Endodermal cell (in vitro differentiated cells): ENCODE results near the gene ADAMTS16. TPM values are rescaled to one million over a fixed set of nuclear protein-coding genes. Genes with fewer than 3 reads are reported as not detected.

ENCODE experiments used
- DNase-seq: peaks from one replicate; pipeline ENCODE4 v3.0.0-alpha.2; 2017
- H3K27ac ChIP-seq: 2 replicates; pipeline ENCODE4 v1.5.1; 2013; ENCODE audit warnings: mild to moderate bottlenecking, low read depth, low read length, moderate library complexity
- H3K27me3 ChIP-seq: 2 replicates; pipeline ENCODE4 v1.6.1; 2013; ENCODE audit warnings: mild to moderate bottlenecking, low read length, moderate library complexity; ENCODE audit not compliant: insufficient read depth, control insufficient read depth, poor library complexity, severe bottlenecking
- H3K36me3 ChIP-seq: 2 replicates; pipeline ENCODE4 v1.7.0; 2013; ENCODE audit warnings: mild to moderate bottlenecking, low read length, moderate library complexity; ENCODE audit not compliant: control insufficient read depth, insufficient read depth
- H3K4me1 ChIP-seq: one replicate; pipeline ENCODE4 v1.7.0; 2013; ENCODE audit warnings: low read length; ENCODE audit not compliant: control insufficient read depth, insufficient read depth
- H3K4me3 ChIP-seq: 2 replicates; pipeline ENCODE4 v1.5.1; 2013; ENCODE audit warnings: mild to moderate bottlenecking, low read length, moderate library complexity
- H3K9ac ChIP-seq: 2 replicates; pipeline ENCODE4 v1.6.1; 2013; ENCODE audit warnings: mild to moderate bottlenecking, low read length, moderate library complexity; ENCODE audit not compliant: poor library complexity, severe bottlenecking; ENCODE audit errors: extremely low read depth
- H3K9me3 ChIP-seq: 2 replicates; pipeline ENCODE4 v1.6.1; 2013; ENCODE audit warnings: mild to moderate bottlenecking, low read length, moderate library complexity; ENCODE audit not compliant: control insufficient read depth
- H3K27ac Mint-ChIP-seq: 2 replicates; pipeline ENCODE4 v1.8.0; 2020; ENCODE audit warnings: mixed read lengths
- H3K27me3 Mint-ChIP-seq: 2 replicates; pipeline ENCODE4 v1.8.0; 2021; ENCODE audit warnings: mild to moderate bottlenecking, mixed read lengths; ENCODE audit not compliant: insufficient read depth
- H3K36me3 Mint-ChIP-seq: 2 replicates; pipeline ENCODE4 v1.8.0; 2020; ENCODE audit warnings: low read depth, mixed read lengths
- H3K4me1 Mint-ChIP-seq: 2 replicates; pipeline ENCODE4 v1.8.0; 2020; ENCODE audit warnings: mixed read lengths
- H3K4me3 Mint-ChIP-seq: 2 replicates; pipeline ENCODE4 v1.8.0; 2020; ENCODE audit warnings: mild to moderate bottlenecking, moderate library complexity, mixed read lengths
- H3K9me3 Mint-ChIP-seq: 2 replicates; pipeline ENCODE4 v1.8.0; 2020; ENCODE audit warnings: mild to moderate bottlenecking, mixed read lengths
- WGBS, 2 experiments: methylation state at CpG; one replicate each; pipeline versions ENCODE4 v1.1.5 to v1.1.7; 2013; ENCODE audit warnings: missing lambda C conversion rate in 2 of 2, mixed read lengths in 1 of 2; ENCODE audit not compliant: insufficient coverage in 1 of 2, insufficient read length in 1 of 2; 5-methylcytosine and 5-hydroxymethylcytosine counted together
- total RNA-seq, 2 donors: library from RNA; stranded (reverse); fragmentation: NEBNext Ultra II Directional in 1 of 2; extraction: Animal tissue kit (Norgen Biotek cat#: 25700) in 1 of 2; gene quantifications; 2 replicates in 1 of 2; 3 replicates in 1 of 2; pipeline ENCODE4 v1.2.1, GENCODE V29; 2021
- TF ChIP-seq, protein P1 (sequence below): fragments of 200-600 bp; sonication (generic); conservative IDR thresholded peaks from 2 replicates; pipeline ENCODE4 v1.5.0; 2021; ENCODE audit warnings: antibody characterized with exemption, mild to moderate bottlenecking

The ADAMTS16 gene
- total RNA-seq, 2 donors from 2014 or later = 0.77 to 7.4 TPM

DNA sequence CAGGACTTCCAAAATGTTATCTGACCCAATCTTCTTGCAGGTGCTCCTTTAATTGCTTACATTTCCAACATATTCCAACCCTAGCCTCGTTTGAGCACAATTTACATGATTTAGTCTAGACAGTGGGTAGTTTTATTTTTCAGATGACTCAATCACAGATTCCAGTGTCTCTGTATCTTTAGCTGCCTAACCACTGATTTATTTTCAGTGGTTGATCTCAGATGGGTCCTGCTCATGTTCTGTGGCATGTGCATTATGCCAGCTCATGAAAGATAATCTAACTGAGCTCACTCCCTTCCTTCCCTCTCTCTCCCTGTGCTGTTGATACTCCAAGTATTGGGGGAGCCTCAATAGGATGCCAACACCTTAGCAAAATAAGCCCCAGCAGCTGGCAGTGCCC is 176.2 kb downstream of the ADAMTS16 start:
- H3K9ac ChIP-seq = no peak overlapping the region
- no peaks in the 10 kb centered on the region for H3K27me3 ChIP-seq
- H3K4me3 ChIP-seq = no peak overlapping the region
- Mint-ChIP-seq H3K9me3 (peaks cover 9% of the 10 kb centered on the region), H3K27me3 (no peaks in the 10 kb centered on the region), H3K4me3 (no peak overlapping the region), H3K4me1 (peaks cover 40% of the 10 kb centered on the region), H3K27ac (no peak overlapping the region), H3K36me3 (no peaks in the 10 kb centered on the region)
- H3K9me3 ChIP-seq = peaks cover 7% of the 10 kb centered on the region
- TF ChIP-seq, protein P1, sequence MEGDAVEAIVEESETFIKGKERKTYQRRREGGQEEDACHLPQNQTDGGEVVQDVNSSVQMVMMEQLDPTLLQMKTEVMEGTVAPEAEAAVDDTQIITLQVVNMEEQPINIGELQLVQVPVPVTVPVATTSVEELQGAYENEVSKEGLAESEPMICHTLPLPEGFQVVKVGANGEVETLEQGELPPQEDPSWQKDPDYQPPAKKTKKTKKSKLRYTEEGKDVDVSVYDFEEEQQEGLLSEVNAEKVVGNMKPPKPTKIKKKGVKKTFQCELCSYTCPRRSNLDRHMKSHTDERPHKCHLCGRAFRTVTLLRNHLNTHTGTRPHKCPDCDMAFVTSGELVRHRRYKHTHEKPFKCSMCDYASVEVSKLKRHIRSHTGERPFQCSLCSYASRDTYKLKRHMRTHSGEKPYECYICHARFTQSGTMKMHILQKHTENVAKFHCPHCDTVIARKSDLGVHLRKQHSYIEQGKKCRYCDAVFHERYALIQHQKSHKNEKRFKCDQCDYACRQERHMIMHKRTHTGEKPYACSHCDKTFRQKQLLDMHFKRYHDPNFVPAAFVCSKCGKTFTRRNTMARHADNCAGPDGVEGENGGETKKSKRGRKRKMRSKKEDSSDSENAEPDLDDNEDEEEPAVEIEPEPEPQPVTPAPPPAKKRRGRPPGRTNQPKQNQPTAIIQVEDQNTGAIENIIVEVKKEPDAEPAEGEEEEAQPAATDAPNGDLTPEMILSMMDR = no peak
- H3K27ac ChIP-seq = no peak overlapping the region
- no peaks in the 10 kb centered on the region for H3K36me3 ChIP-seq
- no peak for DNase-seq
- peaks cover 10% of the 10 kb centered on the region for H3K4me1 ChIP-seq
- 71 to 78% methylated on average over 1 of the region's 1 CpG for WGBS, 2 experiments

DNA sequence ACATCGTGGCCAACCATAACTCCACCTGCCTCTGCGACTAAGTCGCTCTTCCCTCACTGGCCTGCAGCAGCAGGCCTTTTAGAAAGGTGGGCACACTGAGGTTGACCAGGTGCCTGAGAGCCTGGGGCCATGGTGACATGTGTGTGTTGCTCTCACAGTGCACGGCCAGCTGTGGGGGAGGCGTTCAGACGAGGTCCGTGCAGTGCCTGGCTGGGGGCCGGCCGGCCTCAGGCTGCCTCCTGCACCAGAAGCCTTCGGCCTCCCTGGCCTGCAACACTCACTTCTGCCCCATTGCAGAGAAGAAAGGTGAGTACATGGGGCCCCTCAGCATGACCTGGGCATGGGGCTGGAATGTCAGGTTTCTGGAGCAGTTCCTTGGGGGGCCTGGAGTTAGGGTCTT is 177.8 kb downstream of the ADAMTS16 start:
- Mint-ChIP-seq H3K4me1 (peaks cover 33% of the 10 kb centered on the region), H3K27ac (no peak overlapping the region), H3K27me3 (no peaks in the 10 kb centered on the region), H3K36me3 (no peaks in the 10 kb centered on the region), H3K4me3 (no peak overlapping the region), H3K9me3 (peaks cover 9% of the 10 kb centered on the region)
- TF ChIP-seq, protein P1 = no peak
- H3K4me3 ChIP-seq = no peak overlapping the region
- H3K27ac ChIP-seq = no peak overlapping the region
- no peak overlapping the region for H3K9ac ChIP-seq
- 92 to 94% methylated on average over 9 to 10 of the region's 10 CpGs for WGBS, 2 experiments
- H3K36me3 ChIP-seq = no peaks in the 10 kb centered on the region
- peaks cover 7% of the 10 kb centered on the region for H3K9me3 ChIP-seq
- no peaks in the 10 kb centered on the region for H3K27me3 ChIP-seq
- DNase-seq = peak; percentile 41
- peaks cover 10% of the 10 kb centered on the region for H3K4me1 ChIP-seq

DNA sequence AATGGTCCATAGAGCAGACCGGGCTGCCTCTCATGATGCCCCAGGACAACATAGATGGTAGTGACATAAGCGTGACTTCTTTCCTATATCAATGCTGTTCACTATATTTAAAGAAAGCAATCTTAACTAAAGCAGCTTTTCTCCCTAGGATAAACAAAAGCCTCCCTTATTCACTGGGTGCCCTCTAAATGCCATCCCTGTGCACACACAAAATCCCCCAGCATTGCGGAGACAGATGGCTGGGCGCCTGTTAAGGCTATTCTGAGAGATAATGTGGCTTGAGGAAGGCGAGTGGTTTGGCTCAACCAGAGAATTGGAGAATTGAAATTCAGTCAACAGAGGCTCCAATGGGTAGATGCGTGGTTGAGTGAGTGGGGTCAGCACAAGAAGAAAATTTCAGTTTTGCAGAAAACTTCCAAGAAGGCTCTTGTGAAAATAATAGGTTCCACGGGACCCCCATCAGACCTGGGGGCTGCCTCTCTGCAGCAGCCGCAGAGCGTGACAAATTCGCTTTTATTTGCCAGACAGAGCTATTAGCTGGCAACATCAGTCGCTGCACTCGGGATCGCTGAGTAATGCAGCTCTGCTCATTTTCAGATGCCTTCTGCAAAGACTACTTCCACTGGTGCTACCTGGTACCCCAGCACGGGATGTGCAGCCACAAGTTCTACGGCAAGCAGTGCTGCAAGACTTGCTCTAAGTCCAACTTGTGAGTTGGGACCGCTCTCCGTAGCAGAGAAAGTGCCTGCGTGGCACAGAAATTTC is 178.5 kb downstream of the ADAMTS16 start:
- WGBS, 2 experiments = 93% methylated on average over 16 to 18 of the region's 18 CpGs
- H3K4me1 ChIP-seq = peaks cover 4% of the 10 kb centered on the region
- H3K27ac ChIP-seq = no peak overlapping the region
- no peak overlapping the region for H3K4me3 ChIP-seq
- Mint-ChIP-seq H3K36me3 (no peaks in the 10 kb centered on the region), H3K27me3 (no peaks in the 10 kb centered on the region), H3K9me3 (peaks cover 9% of the 10 kb centered on the region), H3K27ac (no peak overlapping the region), H3K4me1 (peaks cover 27% of the 10 kb centered on the region), H3K4me3 (no peak overlapping the region)
- no peak overlapping the region for H3K9ac ChIP-seq
- peaks cover 7% of the 10 kb centered on the region for H3K9me3 ChIP-seq
- H3K36me3 ChIP-seq = no peaks in the 10 kb centered on the region
- DNase-seq = no peak
- no peaks in the 10 kb centered on the region for H3K27me3 ChIP-seq
- TF ChIP-seq, protein P1 = no peak
